Measurements from ENCODE around the gene PTCD3.

DNA sequence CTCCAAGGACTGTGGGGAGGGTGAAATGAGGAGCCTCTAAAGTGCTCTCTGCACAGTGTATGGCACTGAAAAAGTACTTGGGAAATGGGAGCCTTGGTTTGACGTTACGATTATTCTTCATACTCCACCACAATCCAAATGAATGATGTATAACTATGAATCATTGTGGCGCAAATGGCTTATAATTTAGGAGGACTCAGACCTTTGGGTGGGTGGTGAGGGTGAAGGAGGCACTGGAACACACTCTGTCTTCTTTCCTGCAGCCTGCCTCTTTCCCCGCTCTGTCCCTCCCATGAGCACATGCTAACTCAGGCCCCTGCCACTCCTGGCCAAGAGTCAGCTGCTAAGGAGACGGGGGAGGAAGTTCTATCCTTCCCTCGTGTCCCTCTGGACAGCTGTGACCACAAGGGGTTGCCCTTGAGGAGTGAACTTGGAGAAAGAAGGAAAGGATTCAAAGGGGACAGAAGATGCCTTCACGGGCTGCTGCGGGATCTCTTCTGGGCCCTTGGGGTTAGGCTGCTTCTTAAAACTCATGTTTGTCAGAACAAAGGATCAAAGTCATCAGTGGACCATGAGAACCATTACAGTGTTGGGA is 36.8 kb upstream of the PTCD3 start:
- TF ChIP-seq, protein P1, sequence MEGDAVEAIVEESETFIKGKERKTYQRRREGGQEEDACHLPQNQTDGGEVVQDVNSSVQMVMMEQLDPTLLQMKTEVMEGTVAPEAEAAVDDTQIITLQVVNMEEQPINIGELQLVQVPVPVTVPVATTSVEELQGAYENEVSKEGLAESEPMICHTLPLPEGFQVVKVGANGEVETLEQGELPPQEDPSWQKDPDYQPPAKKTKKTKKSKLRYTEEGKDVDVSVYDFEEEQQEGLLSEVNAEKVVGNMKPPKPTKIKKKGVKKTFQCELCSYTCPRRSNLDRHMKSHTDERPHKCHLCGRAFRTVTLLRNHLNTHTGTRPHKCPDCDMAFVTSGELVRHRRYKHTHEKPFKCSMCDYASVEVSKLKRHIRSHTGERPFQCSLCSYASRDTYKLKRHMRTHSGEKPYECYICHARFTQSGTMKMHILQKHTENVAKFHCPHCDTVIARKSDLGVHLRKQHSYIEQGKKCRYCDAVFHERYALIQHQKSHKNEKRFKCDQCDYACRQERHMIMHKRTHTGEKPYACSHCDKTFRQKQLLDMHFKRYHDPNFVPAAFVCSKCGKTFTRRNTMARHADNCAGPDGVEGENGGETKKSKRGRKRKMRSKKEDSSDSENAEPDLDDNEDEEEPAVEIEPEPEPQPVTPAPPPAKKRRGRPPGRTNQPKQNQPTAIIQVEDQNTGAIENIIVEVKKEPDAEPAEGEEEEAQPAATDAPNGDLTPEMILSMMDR (IDR thresholded peaks at IDR 0.05), result no peak
- no peak for TF ChIP-seq EP300 (IDR thresholded peaks at IDR 0.05)

Measured in ovary (tissue), 3 donors.